ENCODE measurements around the gene CPAMD8.

The CPAMD8 gene

GRCh38 chr19:16867211-16867610 lies 159.4 kb downstream of the CPAMD8 start:
- no peak for DNase-seq
- in situ Hi-C loops (cut with MboI; ENCODE audit: low pct_unique_long_range_greater_than_20kb, low sequenced_read_pairs): no loop called here

DNA sequence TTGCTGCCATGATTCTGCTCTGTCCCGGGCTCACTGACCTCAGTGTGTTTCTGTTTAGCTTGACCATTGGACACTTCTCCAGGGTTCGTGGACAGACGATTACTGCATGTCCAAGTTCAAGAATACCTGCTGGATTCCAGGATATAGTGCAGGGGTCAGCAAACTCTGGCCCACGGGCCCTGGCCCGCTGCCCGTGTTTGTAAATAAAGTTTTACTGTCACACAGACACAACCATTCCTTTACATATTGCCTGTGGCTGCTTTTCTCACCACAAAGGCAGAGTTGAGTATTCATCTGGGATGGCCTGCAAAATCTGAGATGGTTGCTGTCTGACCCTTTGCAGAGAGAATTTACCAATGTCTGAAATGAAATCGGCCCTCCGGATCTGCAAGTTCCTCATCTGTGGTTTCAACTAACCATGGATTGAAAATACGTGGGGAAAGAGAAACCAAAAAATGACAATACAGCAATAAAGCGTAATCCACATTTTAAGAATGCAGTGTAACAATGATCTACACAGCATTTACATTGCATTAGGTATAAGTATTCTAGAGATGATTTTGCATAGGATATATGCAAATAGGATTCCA lies 163.7 kb downstream of the CPAMD8 start:
- DNase-seq: peak; percentile 51
- in situ Hi-C loops (cut with MboI; ENCODE audit: low pct_unique_long_range_greater_than_20kb, low sequenced_read_pairs): no loop called here

DNA sequence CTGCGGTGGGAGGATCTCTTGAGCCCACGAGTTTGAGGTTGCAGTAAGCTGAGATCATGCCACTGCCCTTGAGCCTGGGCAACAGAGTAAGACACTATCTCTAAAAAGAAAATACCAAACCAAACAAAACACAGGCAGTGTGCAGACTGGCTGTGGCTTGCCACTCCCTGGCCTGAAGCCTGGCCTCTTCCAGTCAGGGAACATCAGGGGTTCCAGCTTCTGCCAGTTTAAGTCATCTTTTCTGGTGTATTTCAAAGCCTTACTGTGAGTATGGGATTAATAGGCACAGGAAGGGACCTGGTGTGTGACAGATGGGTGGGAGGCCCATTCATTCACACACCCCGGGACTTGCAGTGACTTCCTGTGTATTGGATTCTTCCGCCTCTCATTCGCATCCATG lies 164.8 kb downstream of the CPAMD8 start:
- no peak for DNase-seq
- in situ Hi-C loops (cut with MboI; ENCODE audit: low pct_unique_long_range_greater_than_20kb, low sequenced_read_pairs): no loop called here

DNA sequence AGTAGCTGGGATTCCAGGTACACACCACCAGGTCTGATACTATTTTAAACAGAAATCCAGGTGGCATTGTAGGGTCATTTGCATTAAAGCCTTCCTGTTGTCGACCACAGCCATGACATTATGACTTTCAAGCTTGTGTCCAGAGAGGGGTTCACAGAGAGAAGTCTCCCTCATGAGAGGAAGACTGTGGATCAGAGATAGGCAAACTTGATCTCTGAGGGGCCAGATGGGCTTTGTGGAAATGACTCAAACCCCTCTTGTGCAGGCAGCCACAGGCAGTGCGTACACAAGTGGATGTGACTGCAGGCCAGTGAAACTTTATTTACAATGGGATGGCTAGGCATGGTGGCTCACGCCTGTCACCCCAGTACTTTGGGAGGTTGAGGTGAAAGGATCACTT lies 165.6 kb downstream of the CPAMD8 start:
- DNase-seq: no peak
- in situ Hi-C loops (cut with MboI; ENCODE audit: low pct_unique_long_range_greater_than_20kb, low sequenced_read_pairs): no loop called here

- DNase-seq: no peak
- in situ Hi-C loops (cut with MboI; ENCODE audit: low pct_unique_long_range_greater_than_20kb, low sequenced_read_pairs): no loop called here
These were observed 166.5 kb downstream of the CPAMD8 start for GRCh38 chr19:16860118-16860517.

DNA sequence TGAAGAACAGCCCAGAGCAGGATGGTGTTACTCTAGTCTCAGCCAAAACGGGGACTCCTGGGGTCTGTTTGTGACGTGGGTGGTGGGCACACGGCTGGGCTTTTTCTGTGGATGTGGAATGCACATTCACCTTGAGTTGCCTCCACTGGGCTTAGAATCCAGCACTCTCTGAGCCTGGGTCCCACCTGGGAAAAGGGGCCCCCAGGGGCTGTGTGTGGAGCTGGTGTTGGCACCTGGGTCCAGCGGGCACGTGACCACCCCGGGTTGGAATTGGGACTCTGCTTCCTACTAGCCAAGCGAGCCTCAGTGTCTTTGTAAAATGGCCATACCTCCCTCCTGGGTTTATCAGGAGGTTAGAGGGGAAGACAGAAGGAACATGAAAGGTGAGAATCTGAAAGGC lies 167.0 kb downstream of the CPAMD8 start:
- DNase-seq: no peak
- in situ Hi-C loops (cut with MboI; ENCODE audit: low pct_unique_long_range_greater_than_20kb, low sequenced_read_pairs): no loop called here

- no peak for DNase-seq
- in situ Hi-C loops (cut with MboI; ENCODE audit: low pct_unique_long_range_greater_than_20kb, low sequenced_read_pairs): no loop called here
These were observed 170.5 kb downstream of the CPAMD8 start for GRCh38 chr19:16856091-16856490.

- no peak for DNase-seq
- in situ Hi-C loops (cut with MboI; ENCODE audit: low pct_unique_long_range_greater_than_20kb, low sequenced_read_pairs): no loop called here
These were observed 173.5 kb downstream of the CPAMD8 start for GRCh38 chr19:16853066-16853465.

DNA sequence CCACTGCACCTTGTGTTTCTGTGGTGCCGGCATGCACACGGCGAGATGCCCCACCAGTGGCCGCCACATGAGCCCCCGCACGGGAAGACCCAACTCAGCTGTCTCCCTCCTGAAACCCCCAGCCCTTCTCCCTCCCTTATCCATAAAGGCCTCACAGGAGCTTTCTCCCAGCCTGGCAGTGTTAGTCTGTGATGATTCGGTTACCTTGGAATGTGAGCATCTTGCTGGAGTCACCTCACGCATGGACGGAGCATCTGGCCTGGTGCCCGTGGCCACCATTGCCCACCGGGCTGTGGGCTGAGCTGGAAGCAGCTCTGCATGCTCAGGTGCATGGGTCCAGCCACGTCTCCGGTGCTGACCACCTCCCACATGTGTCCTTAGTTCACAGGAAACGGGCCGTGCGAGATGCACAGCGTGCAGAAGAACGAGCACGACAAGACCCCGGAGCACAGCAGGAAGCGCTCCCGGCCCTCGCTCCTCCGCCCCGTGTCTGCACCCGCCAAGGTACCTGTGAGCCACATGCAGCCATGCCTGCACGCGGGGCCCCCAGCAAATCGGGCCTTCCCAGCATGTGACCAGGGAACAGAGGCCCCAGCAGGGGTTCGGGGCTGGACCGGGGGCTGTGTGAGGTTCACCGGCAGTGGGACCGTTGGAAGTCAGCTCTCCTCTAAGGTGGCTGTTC lies 175.4 kb downstream of the CPAMD8 start:
- in situ Hi-C loops (cut with MboI; ENCODE audit: low pct_unique_long_range_greater_than_20kb, low sequenced_read_pairs): no loop called here
- DNase-seq: no peak

DNA sequence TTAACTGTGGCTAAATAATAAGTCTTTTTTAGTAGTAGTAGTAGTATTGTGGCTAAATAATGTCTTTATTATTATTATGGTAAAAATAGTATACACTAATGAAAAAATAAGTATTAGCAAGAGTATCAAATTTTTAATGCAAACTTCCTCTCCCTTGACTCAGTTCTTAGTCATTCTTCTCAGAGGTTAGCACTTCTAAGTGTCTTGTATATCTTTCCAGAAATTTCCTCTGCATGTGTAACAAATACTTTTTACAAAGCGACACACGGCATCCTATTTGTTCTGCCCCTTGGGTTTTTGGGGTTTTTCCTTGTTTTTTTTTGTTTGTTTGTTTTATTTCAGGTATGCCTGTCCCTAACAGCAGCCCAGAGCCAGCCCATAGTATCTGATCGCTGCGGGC lies 176.5 kb downstream of the CPAMD8 start:
- in situ Hi-C loops (cut with MboI; ENCODE audit: low pct_unique_long_range_greater_than_20kb, low sequenced_read_pairs): no loop called here
- no peak for DNase-seq

DNA sequence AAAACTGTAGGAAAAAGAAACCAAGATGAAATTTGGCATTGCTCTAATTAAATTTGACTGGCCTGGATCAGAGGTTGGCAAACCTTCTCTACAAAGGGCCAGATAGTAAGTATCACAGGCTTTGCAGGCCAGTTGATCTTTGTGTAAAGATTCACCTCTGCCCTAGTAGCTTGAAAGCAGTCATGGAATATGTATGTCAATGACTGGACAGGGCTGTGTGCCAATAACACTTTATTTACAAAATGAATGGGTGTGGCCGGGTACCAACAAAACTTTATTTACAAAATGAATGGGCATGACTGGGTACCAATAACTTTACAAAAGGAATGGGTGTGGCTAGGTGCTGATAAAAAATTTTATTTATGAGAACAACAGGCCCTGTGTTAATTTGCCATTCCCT lies 177.4 kb downstream of the CPAMD8 start:
- no peak for DNase-seq
- in situ Hi-C loops (cut with MboI; ENCODE audit: low pct_unique_long_range_greater_than_20kb, low sequenced_read_pairs): no loop called here

- in situ Hi-C loops (cut with MboI; ENCODE audit: low pct_unique_long_range_greater_than_20kb, low sequenced_read_pairs): no loop called here
- DNase-seq: no peak
These were observed 179.2 kb downstream of the CPAMD8 start for GRCh38 chr19:16847430-16847829.

DNA sequence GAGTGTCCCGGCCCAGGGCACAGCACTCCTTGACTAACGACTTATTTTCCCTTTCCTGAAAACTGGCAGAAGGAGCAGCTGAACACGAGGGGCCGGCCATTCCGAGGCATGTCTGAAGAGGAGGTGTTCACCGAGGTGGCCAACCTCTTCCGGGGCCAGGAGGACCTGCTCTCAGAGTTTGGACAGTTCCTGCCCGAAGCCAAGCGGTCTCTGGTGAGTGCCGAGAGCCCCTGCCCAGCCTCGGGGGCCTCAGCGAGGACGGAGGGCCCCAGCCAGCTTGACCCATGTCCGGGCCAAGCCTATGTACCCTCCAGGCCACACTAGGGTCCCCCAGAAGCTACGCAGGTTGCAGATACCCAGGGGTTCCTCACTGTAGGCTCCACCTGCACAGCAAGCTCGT lies 179.7 kb downstream of the CPAMD8 start:
- DNase-seq: no peak
- in situ Hi-C loops (cut with MboI; ENCODE audit: low pct_unique_long_range_greater_than_20kb, low sequenced_read_pairs): no loop called here
